Osteocyte (in vitro differentiated cells): Measurements from ENCODE around the gene CFAP53. TPM values are rescaled to one million over a fixed set of nuclear protein-coding genes. Genes with fewer than 3 reads are reported as not detected.

ENCODE experiments used
- DNase-seq: peaks from one replicate; pipeline ENCODE4 v3.0.0; 2021; ENCODE audit warnings: mixed read lengths; ENCODE audit not compliant: unreplicated experiment; ENCODE audit errors: extremely low spot score
- H3K27ac Mint-ChIP-seq: one replicate; pipeline ENCODE4 v1.8.0; 2021; ENCODE audit warnings: mild to moderate bottlenecking, mixed read lengths; ENCODE audit not compliant: unreplicated experiment
- H3K27me3 Mint-ChIP-seq: one replicate; pipeline ENCODE4 v1.8.0; 2021; ENCODE audit warnings: mixed read lengths; ENCODE audit not compliant: unreplicated experiment
- H3K36me3 Mint-ChIP-seq: one replicate; pipeline ENCODE4 v1.8.0; 2021; ENCODE audit warnings: mixed read lengths; ENCODE audit not compliant: unreplicated experiment
- H3K4me1 Mint-ChIP-seq: one replicate; pipeline ENCODE4 v1.8.0; 2021; ENCODE audit warnings: mixed read lengths; ENCODE audit not compliant: unreplicated experiment
- H3K4me3 Mint-ChIP-seq: one replicate; pipeline ENCODE4 v1.8.0; 2021; ENCODE audit warnings: mild to moderate bottlenecking, moderate library complexity, mixed read lengths; ENCODE audit not compliant: unreplicated experiment
- H3K9me3 Mint-ChIP-seq: one replicate; pipeline ENCODE4 v1.8.0; 2021; ENCODE audit warnings: mixed read lengths; ENCODE audit not compliant: unreplicated experiment
- total RNA-seq: library from RNA; stranded (reverse); gene quantifications from 2 replicates; pipeline ENCODE4 v1.2.1, GENCODE V29; 2021
- TF ChIP-seq, protein P1 (sequence below): fragments of 200-600 bp; sonication (generic); IDR thresholded peaks from 2 replicates; pipeline ENCODE4 v1.5.0; 2021; ENCODE audit warnings: antibody characterized with exemption, mild to moderate bottlenecking, moderate library complexity

Gene CFAP53
- total RNA-seq, 1 donor from 2014 or later: 0.78 TPM

DNA sequence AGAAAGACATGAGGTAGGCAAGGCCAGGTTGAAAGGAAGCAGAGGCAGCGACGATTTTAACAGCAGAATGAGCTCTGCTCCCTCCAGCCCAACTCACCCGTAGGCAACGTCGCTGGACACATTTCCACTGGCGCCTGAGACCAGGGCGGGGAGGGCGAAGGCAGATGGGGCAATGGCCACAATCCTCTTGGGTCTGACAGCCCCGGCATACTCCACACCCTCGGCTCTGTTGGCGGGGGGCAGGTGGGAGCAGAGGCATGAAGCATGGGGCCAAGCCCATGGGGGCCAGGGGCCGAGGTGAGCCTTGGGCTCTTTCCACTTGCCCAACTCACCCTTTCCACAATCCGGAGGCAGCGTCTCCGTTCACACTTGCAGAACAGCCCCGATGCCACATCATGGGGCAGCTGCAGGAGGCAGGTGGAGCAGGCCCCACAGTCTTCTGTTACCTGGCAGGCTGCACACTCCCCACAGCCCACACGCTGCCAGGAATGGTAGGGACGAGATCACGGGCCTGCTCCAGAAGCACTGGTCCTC lies 9.3 kb upstream of the CFAP53 start:
- no peaks in the 10 kb centered on the region for H3K27me3 Mint-ChIP-seq
- peak; percentile 80 for DNase-seq
- H3K27ac Mint-ChIP-seq: no peak overlapping the region
- H3K4me1 Mint-ChIP-seq: peaks cover 11% of the 10 kb centered on the region
- peaks cover 62% of the 10 kb centered on the region for H3K36me3 Mint-ChIP-seq
- H3K4me3 Mint-ChIP-seq: no peak overlapping the region
- no peaks in the 10 kb centered on the region for H3K9me3 Mint-ChIP-seq
- TF ChIP-seq, protein P1, sequence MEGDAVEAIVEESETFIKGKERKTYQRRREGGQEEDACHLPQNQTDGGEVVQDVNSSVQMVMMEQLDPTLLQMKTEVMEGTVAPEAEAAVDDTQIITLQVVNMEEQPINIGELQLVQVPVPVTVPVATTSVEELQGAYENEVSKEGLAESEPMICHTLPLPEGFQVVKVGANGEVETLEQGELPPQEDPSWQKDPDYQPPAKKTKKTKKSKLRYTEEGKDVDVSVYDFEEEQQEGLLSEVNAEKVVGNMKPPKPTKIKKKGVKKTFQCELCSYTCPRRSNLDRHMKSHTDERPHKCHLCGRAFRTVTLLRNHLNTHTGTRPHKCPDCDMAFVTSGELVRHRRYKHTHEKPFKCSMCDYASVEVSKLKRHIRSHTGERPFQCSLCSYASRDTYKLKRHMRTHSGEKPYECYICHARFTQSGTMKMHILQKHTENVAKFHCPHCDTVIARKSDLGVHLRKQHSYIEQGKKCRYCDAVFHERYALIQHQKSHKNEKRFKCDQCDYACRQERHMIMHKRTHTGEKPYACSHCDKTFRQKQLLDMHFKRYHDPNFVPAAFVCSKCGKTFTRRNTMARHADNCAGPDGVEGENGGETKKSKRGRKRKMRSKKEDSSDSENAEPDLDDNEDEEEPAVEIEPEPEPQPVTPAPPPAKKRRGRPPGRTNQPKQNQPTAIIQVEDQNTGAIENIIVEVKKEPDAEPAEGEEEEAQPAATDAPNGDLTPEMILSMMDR: no peak

DNA sequence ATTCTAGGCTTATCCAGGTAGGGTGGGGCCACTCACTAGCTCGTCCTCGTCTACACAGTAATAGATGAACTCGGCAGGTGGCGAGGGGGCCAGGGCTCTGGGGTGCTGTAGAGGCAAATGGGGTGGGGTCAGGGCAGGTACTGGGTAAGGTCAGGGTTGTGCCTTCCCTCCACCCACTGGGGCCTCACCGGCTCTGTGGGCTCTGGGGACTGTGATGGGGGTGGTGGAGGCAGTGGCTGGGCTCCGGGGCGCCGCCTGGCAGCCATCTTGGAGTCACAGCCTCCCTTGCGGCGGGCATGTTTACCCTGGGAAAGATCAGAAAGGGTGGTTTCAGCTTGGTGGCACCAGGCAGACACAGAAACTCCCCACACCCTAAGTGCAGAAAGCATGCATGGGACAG lies 8.6 kb upstream of the CFAP53 start:
- peaks cover 5% of the 10 kb centered on the region for H3K4me1 Mint-ChIP-seq
- H3K4me3 Mint-ChIP-seq: no peak overlapping the region
- no peak for DNase-seq
- no peaks in the 10 kb centered on the region for H3K9me3 Mint-ChIP-seq
- H3K27me3 Mint-ChIP-seq: no peaks in the 10 kb centered on the region
- H3K36me3 Mint-ChIP-seq: peaks cover 65% of the 10 kb centered on the region
- TF ChIP-seq, protein P1: no peak
- no peak overlapping the region for H3K27ac Mint-ChIP-seq

DNA sequence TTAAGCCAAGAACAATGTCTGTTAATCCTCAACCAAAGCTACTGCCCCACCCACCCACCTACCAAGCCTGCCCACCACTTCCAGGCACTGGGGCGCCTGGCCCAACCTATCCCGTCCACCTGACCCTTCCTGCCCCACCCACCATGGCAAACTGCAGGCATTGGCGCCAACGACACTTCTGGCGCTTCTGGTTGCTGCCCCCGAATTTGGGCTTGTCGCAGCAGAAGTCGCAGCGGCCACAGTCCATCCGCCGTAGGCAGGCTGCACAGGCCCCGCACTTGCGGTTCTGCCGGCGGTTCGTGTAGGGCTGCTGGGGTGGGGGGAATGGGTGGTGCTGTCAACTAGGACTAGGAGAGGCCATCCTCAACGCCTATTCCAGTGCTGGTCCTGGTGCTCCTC lies 7.7 kb upstream of the CFAP53 start:
- TF ChIP-seq, protein P1: no peak
- Mint-ChIP-seq H3K36me3 (peaks cover 71% of the 10 kb centered on the region), H3K27ac (no peak overlapping the region), H3K4me3 (no peak overlapping the region), H3K27me3 (no peaks in the 10 kb centered on the region), H3K4me1 (peaks cover under 1% of the 10 kb centered on the region), H3K9me3 (no peaks in the 10 kb centered on the region)
- peak; percentile 80 for DNase-seq

DNA sequence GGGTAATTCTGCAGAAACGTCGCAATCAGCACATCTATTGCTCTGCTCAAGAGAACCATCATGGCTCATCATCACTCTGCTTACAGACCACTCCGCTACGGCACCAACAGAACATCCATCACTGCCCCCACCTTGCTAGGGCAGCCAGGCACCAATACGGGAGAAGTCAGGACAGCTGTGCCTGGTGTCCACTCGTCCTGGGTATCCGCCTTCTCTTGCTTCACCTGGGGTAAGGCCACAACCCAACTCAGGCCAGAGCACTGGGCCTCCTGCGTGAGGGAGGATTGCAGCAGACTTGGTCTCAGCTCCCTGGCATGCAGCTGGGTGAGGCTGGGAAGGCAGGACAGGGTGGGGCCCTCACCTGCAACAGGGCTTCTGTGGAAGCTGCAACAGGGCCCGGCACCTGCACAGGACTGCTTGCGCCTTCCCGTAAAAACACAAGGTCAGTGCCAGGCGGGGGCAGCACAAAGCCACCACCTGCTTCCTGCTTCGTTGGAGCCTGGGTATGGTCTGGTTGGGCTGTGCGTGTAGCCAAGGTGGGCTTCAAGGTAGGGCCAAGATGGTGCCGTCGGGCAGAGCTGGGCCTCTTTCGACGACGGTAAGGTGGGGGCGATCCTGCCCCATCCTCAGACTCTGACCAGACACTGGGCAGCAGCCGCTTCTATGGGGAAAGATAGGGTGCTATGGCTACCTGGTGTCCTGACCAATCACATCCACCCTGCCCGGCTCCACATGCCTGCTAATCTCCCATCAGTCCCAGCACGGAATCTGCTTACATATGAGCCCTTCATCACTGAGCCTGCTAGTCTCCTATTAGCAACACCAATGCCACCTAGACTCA lies 7.1 kb upstream of the CFAP53 start:
- H3K36me3 Mint-ChIP-seq: peaks cover 67% of the 10 kb centered on the region
- peak; percentile 76 for DNase-seq

DNA sequence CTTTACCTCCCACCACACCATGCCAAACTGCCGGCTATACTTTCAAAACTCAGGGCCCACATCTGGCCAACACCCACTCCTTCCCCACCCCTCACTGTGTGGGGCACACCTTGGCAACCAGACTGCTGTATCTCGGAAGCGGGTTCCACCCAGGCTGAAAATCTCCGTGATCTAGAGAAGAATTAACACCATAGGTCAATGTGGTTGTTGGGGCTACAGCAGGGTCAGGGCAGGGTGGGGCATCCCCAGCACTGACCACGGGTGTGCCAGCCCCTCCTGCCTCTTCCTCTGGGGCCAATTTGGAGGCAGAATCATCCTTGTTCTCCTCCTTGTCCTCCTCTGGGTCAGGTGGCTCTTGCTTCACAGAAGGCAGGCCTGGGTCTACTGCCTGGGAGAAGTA lies 6.3 kb upstream of the CFAP53 start:
- no peak overlapping the region for H3K4me3 Mint-ChIP-seq
- DNase-seq: peak; percentile 57
- TF ChIP-seq, protein P1: no peak
- no peaks in the 10 kb centered on the region for H3K9me3 Mint-ChIP-seq
- peaks cover 67% of the 10 kb centered on the region for H3K36me3 Mint-ChIP-seq
- no peaks in the 10 kb centered on the region for H3K4me1 Mint-ChIP-seq
- no peaks in the 10 kb centered on the region for H3K27me3 Mint-ChIP-seq
- H3K27ac Mint-ChIP-seq: no peak overlapping the region

More for the DNA sequence above, 7.1 kb upstream of the CFAP53 start:
- no peaks in the 10 kb centered on the region for H3K9me3 Mint-ChIP-seq
- H3K4me1 Mint-ChIP-seq: no peaks in the 10 kb centered on the region
- no peaks in the 10 kb centered on the region for H3K27me3 Mint-ChIP-seq
- H3K4me3 Mint-ChIP-seq: no peak overlapping the region
- no peak overlapping the region for H3K27ac Mint-ChIP-seq
- TF ChIP-seq, protein P1: no peak
